ENCODE results near the gene GOLGA8J.

GRCh38 chr15:30041868-30042267 is 40.9 kb upstream of the GOLGA8J start:
- TF ChIP-seq FOXK2 (IDR thresholded peaks at IDR 0.05) (no peak), FOXM1 (IDR thresholded peaks at IDR 0.05; ENCODE audit: borderline replicate concordance) (no peak)
